NB4 (cell line): ENCODE results near the gene SLC9C1.

ENCODE experiments used
- CTCF ChIP-seq: IDR thresholded peaks from one replicate; pipeline ENCODE4 v1.5.1; 2012; ENCODE audit warnings: low read depth, low read length
- POLR2A ChIP-seq: IDR thresholded peaks from 2 replicates; pipeline ENCODE4 v1.6.1; 2011; ENCODE audit warnings: mild to moderate bottlenecking; ENCODE audit not compliant: insufficient read length; ENCODE audit errors: extremely low read depth

GRCh38 chr3:112187300-112187699 lies 106.7 kb downstream of the SLC9C1 start:
- TF ChIP-seq POLR2A (no peak), CTCF (no peak)
